ENCODE measurements around the gene MICU1.

GRCh38 chr10:72523932-72524396 lies 101.9 kb downstream of the MICU1 start:
- TF ChIP-seq MAX (IDR thresholded peaks at IDR 0.05) = no peak
- no peak for TF ChIP-seq TEAD4 (IDR thresholded peaks at IDR 0.05)
- TF ChIP-seq REST (IDR thresholded peaks at IDR 0.05; ENCODE audit: low read depth) = no peak
- TF ChIP-seq EGR1 (IDR thresholded peaks at IDR 0.05) = no peak
- no peak for TF ChIP-seq CREB1 (IDR thresholded peaks at IDR 0.05; ENCODE audit: low read depth)
- TF ChIP-seq CEBPB (IDR thresholded peaks at IDR 0.05) = no peak
- TF ChIP-seq USF1 (IDR thresholded peaks at IDR 0.05) = no peak
- no peak for TF ChIP-seq TAF1 (IDR thresholded peaks at IDR 0.05; ENCODE audit: low read depth)
- TF ChIP-seq YY1 (IDR thresholded peaks at IDR 0.05; ENCODE audit: low read depth) = no peak
- no peak for TF ChIP-seq ZBTB7A (IDR thresholded peaks at IDR 0.05; ENCODE audit: low read depth)
- TF ChIP-seq RAD21 (IDR thresholded peaks at IDR 0.05; ENCODE audit: low read depth) = no peak
- TF ChIP-seq FOXM1 (IDR thresholded peaks at IDR 0.05; ENCODE audit: borderline replicate concordance, low read depth) = no peak
- TF ChIP-seq EP300 (IDR thresholded peaks at IDR 0.05; ENCODE audit: borderline replicate concordance) = no peak
- no peak for TF ChIP-seq TCF12 (IDR thresholded peaks at IDR 0.05; ENCODE audit: low read depth)

Data from Ishikawa (cell line).